Astrocyte of the hippocampus (primary cell): ENCODE measurements around the gene CINP.

ENCODE experiments used
- DNase-seq: peaks from one replicate; pipeline ENCODE4 v3.0.0; 2011; ENCODE audit warnings: low read depth, low spot score

CINP gene

DNA sequence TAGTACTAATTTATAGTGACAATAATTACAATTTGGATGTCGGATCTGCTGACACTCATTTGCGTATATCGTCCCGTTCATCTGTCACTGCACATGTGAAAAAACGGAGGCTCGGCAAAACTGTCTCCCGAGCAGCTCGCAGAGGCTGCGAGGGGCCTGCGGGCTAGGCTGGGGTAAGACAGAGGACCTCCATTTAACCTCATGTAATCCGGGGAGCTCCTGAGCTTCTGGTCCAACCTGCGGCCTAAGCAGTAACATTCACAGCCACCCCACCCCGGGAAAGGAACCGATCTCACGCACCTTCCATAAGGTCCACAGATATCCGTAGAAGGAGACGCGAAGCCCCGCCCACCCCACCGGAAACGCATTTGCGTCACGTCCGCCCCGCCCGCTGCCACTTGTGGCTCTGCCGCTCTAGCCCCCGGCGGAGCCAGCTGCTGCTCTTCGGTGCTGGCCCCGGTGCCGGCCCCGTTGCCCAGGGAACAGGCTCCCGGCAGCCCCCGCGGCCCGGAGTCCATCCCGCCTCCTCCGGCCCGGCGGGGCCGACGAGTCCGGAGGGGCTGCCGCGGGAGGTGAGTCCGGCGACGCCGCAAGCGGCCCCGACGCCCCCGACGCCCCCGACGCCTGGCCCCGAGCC lies at the start of gene CINP, which contains the start of gene TECPR2:
Gene CINP (minus strand): TSS at position 346 of the 637 bp plus-strand sequence. CDS start 39 bp downstream, at position 307.
Gene TECPR2 (plus strand): TSS at position 397 of the 637 bp plus-strand sequence. CDS start 13,781 bp downstream, outside the sequence.
- peak; percentile 98 for DNase-seq

DNA sequence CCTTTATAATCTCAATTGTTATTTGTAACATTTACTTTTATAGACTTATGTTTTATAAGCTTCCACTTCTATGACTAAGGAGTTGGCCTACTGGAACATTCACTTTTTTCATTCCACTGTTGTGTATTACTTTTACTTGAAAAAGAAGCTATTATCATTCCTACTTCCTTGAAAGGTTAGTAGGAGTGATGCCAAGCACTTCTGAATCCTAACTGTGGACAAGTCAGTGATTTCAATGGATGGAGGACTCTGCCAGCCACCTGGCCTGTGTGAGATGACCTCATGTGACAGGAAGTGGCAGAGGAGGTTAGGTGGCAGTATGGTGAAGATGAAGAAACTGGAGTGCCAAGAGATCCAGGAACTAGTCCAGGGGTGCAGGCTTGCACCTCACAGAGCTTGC lies 46.0 kb upstream of the CINP start:
- no peak for DNase-seq

DNA sequence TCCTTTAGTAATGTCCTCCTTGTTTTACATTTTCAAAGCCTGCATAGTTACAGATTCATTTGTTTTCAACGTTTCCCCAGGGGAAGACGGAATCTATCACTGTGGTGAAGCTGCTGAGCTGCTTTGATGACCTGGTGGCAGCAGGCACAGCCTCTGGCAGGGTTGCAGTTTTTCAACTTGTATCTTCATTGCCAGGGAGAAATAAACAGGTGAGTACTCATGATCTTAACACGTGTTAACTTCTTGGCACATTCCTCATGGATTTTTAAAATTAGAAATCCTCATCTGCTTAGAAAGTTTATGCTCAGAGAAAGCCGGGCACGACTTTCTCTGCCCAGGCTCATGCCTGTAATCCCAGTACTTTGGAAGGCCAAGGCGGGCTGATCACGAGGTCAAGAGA lies 44.6 kb upstream of the CINP start:
- DNase-seq = no peak

DNA sequence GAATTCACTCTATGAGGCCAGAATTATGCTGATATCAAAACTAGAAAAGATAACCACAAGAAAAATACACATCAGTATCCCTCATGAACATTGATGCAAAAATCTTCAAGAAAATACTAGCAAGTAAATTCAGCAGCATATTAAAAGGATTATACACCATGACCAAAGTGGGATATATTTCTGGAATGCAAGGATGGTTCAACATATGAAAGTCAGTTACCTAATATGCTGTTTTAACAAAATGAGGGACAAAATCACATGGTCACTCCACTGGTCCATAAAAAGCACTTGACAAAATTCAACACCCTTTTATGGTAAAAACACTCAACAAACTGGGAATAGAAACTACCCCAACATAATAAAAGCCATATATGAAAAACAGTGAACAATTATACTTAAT lies 40.3 kb upstream of the CINP start:
- no peak for DNase-seq

DNA sequence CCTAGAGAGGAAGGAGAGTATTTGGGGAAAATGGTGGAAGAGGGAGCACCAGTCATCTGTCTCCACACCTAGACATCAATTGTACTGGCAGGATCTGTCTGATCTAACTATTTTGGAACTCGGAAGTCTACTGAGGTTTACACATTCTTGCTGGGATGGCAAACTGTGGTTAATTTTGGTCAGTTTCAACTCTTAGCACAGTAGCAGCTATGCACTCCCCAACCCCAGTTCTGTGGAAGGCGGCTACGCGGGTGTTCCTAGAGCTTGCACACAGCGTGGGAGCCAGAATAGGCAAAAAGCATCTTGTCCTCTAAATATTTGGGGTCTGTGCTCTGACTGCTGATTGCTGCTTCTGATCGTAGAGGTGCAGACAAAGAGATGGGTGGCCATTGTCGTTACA lies 33.8 kb upstream of the CINP start:
- peak; percentile 49 for DNase-seq

DNA sequence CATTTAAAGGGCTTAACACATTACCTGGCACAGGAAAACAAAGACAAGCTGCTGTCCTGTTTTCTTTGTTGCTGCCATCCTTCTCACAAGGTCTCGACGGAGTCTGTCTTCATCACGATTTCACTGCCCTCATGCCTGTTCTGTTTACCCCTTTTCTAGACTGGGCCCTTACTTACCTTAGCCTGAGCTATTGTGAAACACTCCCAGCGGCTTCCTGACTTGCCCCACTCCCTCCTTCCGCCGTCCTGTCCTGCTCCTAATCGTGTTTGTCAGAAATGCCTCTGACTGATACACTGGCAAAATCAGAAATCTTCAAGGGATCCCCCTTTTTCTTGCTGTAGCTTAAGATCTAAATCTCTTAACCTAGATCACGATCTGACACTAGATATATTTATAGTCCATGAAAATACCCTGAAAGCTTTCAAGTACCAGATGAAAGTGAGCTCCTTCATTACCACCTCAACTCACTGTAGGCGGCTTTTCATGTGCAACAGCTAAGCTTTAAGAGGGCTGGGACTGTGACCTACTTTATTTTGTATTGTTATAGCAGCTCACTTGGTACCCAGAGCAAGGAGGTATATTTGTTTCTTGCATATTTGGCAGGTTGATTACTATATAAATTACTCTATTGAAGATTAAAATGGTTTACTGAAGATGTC lies 32.2 kb upstream of the CINP start:
- DNase-seq = no peak

DNA sequence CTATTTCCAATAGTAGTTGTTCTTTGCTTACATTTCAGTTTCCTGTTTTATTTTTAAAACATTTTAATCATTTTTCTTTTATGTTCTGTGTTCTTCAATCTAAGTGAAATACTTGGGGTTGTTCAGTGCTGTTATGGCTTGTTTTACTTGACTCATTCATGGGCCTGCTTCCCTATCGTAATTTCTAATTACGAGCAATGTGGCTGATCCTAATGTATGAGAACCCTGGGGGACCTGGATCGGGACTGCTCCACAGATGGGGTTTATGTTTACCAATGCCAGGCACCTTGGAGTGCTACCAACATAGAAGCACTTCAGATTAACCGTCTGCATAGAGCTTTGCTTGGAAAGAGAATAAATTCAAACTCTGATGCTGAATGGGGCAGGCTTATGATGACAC lies 29.8 kb upstream of the CINP start:
- DNase-seq = no peak

DNA sequence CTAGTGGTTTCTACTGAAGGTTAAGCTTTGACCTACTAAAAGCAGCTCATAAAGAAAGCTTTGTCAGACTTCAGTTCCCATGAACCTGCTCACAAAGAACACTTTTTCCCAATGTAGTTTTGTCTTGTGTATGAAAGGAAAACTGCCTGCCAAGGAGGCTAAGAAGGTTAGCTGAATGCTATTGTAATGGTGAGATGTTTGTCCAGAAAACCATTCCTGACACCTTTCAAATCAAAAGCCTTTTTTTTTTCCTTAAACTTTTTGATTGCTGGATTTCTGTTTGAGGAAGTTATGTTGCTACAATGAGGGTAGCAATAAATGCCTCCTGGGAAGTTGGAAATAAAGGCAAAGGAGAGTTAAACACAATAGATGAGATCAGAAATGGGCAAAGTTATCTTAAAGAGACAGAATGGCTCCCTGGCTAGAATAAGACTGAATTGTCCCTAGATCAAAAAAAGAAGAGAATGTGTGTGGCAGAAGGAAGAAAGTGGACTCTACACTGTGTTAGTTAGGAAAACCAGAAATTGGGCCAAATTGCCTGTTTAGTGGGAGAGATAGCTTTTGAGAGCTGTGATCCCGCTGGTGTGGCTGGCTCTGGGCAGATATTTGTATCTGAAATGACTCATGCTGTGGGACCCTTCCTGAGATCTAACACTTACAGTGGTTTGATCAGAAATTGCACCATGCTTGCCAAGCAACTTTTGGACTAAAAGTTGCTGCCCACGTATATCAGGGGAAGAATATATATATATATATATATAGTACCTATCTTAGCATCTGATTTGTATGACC lies 27.6 kb upstream of the CINP start:
- peak; percentile 64 for DNase-seq

DNA sequence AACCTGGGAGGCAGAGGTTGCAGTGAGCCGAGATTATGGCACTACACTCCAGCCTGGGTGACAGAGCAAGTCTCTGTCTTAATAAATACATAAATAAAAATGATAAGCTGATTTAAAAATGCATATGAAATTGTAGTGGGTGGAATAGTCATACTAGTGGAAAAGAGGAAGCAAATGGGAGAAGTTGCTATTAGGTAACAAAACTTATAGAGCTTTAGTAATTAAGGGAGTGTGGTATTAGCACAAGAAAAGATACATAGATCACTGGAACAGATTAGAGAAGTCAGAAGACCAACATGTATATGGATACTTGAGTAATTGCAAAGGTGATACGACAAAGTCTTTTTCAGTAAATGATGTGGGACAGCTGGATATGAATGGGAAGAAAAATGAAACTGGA lies 26.6 kb upstream of the CINP start:
- DNase-seq = no peak

DNA sequence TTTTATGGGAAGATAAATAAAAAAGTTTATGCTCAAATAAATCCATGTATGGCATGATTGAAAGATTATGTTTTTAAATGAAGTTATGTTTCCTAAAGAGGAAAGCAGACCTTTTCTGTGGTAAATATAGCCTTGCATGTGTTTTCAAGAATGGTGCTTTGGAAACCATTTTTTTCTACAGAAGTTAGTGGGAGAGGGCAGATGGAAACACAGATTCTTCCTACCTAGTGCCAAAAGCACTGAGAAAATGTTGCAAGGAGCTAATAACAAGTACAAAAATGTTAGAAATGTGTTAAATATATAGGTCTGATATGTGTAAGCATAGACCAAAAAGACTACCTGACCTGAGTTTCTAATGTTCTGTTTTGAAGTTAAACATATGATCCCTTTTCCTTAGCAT lies 24.4 kb upstream of the CINP start:
- DNase-seq = no peak

DNA sequence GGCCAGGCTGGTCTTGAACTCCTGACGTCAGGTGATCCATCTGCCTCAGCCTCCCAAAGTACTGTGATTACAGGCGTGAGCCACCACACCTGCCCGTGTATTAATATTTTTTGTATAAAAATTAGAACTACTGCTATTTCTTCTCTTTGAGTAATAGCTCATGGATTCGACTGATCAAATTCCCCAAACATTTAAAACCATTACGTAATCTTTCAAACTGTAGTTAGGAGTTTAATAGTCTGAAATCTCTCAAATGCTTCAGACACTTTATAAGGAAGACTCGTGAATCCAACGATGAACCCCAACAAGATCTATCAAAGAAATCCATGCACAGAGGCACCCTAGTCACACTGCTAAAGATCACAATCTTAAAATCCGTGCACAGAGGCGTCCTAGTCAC lies 16.1 kb upstream of the CINP start:
- no peak for DNase-seq

DNA sequence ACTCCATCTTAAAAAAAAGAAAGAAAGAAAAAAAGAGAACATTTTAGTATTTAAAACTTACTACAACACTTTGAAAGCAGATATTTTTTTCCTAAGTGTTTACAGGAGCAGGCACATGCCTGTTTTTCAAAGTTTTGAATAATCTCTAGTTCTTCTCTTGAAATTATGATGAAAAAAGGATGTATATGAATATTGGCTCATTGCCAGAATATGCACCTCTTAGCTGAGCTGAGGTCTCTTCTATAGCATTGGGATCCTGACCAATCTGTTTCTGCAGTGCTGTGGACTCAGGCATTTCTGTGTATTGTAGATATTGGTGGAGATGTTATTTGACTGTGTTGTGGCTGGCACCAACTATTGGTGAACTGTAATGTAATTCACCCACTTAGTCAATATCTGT lies 15.0 kb upstream of the CINP start:
- no peak for DNase-seq

DNA sequence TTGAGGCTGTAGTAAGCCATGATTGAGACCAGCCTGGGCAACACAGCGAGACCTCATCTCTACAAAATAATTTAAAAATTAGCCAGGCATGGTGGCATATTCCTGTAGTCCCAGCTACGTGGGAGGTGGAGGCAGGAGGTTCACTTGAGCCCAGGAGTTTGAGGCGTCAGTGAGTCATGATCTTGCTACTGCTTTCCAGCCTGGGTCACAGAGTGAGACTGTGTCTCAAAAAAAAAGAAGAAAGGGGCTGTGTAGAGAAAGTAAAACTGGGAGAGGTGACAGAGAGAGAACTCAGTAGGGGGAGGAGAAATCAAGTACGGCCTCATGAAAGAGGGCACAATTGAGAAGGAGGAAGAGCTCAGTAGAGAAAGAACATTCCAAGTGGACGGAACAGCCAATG lies 12.4 kb upstream of the CINP start:
- DNase-seq = no peak

DNA sequence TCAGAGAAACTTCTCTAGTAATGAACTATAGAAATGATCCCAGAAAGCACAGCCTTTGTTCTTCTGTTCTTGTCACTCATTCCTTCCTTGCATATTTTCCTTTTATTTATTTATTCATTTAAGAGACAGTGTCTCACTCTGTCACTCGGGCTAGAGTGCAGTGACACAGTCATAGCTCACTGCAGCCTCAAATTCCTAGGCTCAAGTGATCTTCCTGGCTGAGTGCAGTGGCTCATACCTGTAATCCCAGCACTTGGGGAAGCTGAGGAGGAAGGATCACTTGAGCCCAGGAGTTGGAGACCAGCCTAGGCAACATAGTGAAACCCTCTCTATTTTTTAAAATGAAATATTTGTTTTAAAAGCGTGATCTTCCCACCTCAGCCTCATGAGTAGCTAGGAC lies 11.6 kb upstream of the CINP start:
- DNase-seq = no peak

DNA sequence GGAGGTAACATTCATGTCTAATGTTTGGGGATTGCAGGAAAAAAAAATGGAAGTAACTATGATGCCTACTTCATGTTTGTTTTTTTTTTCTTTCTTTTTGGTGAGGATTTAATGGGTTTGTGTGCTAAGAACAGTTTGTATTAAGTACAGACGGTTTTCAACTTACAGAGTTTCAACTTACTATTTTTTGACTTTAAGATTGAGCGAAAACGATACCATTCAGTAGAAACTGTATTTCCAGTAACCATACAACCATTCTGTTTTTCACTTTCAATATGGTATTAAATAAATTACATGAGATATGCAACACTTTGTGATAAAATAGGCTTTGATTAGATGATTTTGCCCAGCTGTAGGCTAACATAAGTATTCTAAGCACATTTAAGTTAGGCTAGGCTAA lies 10.4 kb upstream of the CINP start:
- no peak for DNase-seq

DNA sequence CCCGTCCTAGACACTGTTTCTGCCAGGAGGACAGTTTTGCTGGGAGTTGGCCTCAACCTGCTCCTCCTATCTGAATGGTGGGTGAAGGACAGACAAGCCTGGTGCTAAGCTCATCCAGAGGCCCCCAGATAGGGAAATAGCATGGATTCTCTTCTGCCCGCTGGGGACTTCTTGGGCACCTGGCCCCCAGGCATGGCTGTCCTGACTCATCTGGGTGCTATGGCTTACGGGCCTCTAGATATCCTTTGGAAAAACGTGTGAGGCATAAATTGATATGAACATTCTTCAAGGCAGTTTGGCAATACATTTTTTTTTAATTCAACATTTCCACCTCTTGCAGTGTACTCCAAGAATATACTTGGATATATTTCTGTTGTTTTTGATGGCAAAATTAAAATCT lies 8.7 kb upstream of the CINP start:
- no peak for DNase-seq

DNA sequence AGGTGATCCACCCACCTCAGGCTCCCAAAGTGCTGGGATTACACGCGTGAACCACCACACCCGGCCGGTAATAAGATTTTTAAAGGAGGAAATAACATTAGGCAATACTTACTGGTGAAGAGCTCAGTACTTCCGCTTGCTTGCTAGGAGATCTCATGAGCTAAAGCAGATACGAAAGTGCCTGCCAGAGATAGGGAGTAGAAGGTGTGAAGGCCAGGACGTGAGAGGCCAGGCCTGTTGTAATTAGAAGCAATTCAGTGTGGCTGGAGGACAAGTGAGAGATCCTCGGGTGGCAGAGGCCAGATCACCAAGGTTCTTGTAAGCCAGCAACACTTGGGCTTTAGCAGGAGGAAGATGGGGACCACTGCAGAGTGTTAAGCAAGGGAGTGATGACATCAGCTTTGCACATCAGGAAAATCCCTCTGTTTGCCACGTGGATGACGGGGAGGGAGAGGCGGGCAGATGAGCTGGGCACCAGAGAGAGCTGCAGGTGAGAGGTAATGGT lies 7.7 kb upstream of the CINP start:
- no peak for DNase-seq

DNA sequence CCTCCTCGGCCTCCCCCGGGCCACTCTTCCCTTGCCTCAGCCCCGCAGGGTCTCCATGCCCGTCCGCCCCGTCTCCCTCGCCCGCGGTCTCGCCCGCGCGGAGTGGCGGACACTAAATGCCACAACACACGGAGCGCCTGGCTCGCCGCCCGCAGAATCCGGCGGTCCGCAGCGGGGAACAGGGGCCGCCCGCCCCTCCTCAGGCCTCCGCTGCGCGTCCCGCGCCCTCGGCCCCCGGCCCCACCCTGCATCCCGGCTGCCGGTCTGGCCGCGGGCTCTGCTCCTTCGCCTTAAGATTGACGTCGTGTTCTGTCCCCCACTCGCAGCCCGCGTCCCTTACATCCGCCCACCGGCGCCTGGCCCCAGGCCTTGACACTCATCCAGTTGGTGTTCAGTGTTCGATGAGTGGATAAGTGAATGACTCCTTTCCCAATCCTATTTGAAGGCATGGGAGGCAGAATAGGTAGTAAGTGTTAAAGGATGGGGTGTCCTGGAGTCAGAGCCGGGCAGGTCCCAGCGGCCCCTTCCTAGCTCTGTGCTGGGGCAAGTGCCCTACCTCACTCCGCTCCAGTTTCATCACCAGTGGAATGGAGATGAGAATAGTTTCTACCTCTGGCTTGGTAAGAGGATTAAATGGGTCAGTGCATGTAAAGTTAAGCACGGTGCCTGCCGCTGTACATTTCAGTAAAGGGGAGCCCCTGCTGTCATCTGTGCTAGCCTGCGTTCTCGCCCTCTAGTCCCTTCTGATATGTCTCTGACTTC lies 673 bp upstream of the CINP start:
- DNase-seq = peak; percentile 64

DNA sequence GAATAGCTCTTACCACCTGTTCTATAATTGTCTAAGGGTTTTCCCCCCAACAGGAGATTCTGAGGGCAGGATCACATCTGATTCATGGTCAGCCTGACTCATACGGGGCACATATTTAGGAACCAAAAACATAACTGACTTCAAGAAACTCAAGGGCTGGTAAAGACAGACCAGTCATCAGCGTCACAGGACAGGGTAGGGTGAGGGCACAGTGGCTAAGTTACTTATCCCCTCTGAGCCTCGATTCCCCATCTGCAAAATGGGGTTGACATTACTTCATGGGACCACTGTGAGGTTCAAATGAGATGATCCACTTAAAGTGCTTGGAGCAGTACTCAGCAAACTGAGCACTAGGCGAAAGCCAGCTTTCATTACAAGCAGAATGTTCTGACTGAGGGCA lies 606 bp downstream of the CINP start:
- no peak for DNase-seq

DNA sequence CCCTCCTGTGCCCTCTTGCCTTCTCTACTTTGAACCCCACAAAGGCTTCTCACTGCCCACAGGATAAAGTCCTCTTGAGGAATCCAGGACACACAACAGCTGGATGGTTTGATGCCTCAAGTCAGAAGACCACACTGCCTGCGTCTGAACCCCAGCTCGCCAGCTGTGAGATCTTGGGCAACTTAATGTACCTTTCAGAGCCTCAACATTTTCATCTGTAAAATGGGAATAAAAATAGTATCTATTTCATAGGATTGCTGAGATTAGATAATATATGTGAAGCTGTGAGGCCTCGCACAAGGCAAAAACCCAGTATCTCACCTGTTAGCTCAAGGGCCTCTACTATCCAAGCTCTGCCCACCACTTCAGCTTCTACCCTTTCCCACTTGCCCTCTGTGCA lies 2.3 kb downstream of the CINP start:
- DNase-seq = no peak

DNA sequence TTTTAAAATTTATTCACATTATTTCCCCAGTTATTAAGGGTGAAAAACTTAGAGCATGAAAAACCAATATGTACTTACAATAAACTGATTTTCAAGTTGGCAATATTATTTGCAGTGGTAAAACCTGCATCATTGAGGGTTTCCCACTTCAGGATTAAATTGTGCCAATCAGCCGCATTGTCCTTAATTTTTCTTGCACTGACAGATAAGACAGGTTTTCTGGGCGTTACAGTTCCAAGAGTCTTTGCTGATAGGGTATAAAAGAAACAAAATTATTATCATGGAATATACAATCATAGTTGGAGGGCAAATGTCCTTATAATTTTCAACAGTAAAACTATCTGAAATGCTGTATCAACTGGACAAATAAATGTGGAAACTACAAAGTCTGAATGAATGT lies 3.3 kb downstream of the CINP start:
- no peak for DNase-seq

DNA sequence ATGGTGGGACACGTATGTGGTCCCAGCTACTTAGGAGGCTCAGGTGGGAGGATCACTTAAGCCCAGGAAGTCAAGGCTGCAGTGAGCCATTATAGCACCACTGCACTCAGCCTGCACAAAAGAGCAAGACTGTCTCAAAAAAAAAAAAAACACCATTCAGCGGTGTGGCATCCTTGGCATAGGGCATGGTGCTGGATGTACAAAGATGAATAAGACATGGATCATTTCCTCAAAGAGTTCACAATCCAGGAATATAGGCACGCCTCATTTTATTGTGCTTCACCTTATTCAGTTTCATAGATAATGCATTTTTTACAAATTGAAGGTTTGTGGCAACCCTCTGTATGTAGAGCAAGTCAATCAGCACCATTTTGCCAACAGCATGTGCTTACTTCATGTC lies 6.4 kb downstream of the CINP start:
- DNase-seq = no peak
